DMS53 treated with DMSO at 0.1 percent for 48 hours (cell line): Measurements from ENCODE around the gene DLG5.

ENCODE experiments used
- DNase-seq: peaks from one replicate; lab custom pipeline; 2025; ENCODE audit not compliant: unreplicated experiment; lab: John Stamatoyannopoulos, UW

The DLG5 gene

DNA sequence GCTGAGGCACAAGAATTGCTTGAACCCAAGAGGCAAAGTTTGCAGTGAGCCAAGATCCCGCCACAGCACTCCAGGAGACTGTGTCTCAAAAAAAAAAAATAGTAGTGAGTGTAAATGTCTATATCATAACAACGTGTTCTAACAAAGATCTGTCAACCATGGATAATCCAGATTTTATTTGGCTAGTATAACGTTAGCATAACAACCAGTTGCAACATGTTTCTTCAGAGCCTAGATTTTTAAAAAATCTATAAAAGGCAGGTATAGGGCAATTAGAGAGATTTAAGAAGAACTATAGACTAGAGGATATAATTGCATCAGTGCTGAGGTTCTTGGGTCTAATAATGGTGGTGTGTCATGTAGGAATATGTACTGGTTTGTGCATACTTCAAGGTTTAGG, 30.5 kb downstream of the DLG5 start:
- DNase-seq = no peak

DNA sequence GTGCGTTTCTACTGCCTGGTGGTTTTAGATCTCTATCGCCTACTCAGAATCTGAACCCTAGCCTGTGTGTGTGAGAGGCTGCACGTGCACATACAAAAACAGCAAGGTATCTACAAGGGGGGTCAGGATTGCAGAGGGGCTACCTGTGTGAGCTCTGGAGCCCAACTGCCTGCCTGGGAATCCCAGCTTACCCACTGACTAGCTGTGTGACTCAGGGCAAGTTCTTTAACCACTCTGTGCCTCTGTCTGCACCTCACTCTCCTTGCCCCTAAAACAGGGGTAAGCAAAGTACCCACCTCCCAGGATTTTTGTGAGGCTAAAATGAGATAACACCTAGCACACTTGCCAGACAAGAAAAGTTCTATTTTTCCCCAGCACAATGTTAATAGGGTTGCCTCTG, 32.5 kb downstream of the DLG5 start:
- DNase-seq = no peak

DNA sequence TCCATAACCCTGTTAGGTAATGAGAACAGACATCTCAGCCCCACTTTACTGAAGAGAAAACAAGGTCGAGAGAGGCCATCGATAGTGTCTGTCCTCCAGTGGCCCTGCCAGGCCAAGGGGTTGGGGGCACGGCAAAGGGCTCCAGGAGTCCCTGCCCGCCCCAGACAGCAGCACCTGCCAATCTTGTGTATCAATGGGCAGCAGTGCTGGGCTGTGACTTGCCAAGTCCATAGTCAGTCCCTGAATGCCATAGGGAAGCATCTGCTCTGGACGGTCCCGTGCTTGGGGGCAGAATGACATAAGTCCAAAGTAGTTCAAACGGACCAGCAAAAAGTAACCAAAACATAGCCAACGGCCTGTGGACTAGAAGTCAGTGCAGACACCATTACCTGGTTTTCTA, 33.2 kb downstream of the DLG5 start:
- no peak for DNase-seq

DNA sequence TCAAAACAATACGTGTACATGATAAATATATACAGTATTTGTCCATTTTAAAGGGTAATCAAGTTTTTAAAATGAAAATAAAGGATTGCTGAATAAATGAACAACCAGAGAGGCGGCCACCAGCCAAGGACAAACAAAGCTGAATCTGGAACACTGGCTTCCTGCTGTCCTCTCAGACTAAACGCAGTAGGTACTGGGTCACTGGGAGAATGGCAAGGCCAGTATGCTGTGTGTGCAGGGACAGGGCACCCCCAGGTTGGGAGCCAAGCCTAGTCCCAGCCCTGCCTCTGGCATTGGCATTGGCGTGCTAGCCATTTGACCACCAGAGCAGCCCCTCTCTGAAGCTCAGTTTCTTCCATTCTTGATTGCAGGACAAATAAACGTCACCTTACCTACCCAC, 33.8 kb downstream of the DLG5 start:
- no peak for DNase-seq

DNA sequence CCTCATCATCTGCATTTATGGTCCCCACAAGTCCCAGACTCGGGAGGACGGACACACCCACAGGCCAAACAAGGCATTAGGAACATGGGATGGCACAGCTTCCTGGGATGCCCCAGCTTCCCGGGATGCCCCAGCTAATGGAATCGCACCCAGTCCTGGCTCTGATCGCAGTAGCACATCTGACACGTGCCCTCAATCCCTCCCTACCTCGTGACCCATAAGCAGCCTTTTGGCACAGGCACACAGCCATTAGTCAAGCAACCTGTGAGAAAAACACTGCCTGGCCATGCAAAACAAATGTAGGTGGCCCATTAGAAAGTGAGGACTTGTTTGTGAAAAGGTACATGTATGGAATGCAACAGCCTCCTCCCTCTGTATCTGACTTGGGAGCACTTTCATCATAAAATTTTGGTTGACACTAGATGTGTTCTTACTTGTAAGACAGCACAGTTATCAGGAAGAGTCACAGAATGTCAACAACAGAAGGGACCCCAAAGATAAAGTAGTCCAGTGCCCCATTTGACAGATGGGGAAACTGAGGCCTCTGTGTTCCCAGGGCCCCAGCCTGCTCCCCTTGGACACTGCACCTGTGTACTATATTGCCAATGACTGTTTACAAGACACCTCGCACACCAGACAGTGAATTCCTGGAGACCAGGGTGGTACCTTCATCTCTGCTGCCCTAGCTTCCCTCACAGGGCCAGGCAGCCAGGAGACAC, 34.4 kb downstream of the DLG5 start:
- DNase-seq = no peak

DNA sequence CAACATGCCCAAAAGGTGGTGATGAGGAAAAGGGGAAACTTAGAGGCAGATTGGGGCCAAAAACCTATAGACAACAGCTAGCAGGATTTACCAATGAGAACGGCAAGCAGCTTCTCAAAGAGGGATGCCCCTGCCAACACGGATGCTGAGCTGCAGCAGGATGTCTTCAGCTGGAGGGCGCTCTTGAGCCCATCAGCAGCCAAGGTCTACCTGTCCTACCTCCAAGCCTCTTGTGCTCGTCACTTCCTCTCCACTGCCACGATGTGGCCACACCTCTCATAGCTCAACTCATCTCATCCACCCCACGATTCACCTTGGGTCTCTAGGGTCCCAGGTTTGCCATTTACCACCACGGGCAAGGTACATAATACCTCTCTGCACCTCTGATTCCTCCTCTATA, 36.5 kb downstream of the DLG5 start:
- DNase-seq = no peak

DNA sequence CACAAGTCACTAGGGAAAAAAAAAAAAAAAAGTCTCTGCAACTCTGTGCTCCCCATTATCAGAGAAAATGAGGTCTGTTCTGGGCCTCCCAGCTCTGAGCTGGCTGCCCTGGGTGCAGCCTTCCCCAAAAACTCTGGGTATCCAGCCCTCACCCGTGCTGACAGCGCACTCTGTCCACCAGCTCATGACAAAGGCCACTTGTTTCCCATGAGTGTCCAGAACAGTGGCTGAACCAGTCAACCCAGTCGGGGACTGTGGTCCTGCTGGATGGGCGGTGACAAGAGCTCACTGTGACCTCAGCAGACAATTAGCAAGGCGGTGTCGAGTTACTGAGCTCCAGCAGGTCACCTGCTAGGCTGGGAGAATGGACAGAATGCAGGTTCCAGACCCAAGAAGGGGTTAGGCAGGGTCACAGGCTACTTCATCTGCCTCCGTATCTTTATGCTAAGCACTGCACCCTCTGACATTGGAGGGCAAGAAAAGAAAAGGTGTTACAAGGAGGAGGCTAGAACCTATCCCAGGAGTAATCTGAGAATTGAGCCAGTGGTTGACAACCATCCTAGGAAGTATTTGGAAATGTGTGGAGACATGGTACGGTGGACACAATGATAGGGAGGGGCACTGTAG, 37.2 kb downstream of the DLG5 start:
- DNase-seq = peak; percentile 96

DNA sequence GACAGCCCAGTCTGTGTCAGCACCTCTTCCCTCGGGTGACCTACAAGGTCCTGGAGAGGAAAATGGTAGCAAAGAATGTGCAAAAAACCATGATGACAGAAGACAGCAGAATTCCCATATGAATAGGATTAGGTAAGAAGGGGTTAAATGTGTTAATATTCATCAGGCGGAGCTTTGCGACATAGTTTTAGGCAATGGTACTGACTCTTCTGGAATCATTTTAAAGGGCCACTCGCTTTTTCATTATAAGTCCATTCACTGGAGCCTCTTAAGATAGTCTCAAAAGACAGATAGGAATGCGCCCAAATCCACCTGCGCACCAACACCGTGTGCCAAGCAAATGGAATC, 38.2 kb downstream of the DLG5 start:
- no peak for DNase-seq

DNA sequence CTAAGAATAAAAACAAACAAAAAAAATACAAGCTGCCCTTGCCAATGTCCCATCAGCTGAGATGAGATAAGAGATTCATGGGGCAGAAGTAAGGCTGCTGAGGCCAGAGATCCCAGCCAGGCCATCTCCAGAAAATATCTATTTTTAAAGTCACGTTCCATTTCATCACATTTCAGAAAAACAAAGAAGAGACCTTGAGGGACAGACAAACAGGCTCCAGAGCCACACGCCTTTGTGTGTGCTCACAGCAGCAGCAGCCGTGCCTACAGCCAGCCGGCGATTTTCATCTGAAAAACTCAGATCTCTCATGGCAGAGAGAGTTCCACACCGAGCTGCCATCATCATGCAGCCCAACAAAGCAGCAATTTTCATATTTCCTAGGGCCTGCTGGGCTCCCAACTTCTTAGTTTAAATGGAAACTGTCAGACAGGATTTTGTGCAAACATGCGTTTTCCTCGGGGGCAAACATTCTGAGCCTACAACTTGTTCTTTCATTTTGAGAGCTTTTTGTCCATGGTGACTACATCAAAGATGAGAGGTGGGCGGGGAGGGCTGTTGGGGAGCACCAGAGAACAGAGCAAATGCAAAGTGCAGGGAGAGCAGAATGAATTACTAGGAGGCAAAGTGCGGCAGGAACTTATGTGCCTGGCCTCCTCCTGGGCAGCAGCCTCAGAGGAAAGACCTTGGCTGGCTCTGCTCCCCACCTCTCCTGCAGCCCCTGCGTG, 38.8 kb downstream of the DLG5 start:
- DNase-seq = no peak

DNA sequence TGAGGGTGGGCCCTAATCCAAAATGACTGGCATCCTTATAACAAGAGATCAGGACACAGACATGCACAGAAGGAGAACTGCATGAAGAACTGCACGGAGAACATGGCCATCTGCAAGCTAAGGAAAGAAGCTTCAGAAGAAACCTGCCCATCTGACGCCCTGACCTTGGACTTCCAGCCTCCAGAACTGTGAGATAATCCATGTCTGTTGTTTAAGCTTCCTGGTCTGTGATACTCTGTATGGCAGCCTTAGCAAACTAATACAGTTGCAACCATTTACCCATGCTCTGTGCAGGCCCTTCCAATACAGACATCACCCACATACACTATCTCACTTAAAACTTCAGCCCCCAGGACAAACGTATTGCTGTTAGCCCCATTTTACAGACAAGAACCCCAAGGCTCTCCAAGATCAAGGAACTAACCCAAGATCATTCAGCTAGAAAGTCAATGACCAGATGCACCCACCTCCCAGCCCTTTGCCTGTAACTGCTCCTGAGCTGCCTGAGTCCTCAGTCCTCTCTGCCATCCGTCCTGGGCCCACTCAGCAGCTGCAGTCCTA, 39.7 kb downstream of the DLG5 start:
- no peak for DNase-seq

DNA sequence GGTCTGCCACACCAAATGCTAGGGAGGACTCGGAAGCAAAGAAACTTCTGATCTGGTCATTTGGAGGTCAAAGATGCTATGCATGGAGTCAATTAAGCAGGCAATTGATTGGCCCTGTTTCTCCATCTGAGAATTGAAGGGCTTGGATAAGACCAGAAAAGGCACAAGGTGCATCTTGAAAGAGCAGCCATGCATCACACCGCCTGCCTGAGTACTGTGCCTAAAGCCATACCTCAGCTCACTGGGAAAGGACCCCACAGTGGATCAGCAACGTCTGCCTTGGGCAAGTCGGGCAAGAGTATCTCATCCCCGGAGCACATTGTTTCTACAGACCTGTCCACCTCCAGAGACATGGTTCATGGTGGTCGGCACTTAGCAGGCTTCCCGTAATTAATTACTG, 42.4 kb downstream of the DLG5 start:
- no peak for DNase-seq

DNA sequence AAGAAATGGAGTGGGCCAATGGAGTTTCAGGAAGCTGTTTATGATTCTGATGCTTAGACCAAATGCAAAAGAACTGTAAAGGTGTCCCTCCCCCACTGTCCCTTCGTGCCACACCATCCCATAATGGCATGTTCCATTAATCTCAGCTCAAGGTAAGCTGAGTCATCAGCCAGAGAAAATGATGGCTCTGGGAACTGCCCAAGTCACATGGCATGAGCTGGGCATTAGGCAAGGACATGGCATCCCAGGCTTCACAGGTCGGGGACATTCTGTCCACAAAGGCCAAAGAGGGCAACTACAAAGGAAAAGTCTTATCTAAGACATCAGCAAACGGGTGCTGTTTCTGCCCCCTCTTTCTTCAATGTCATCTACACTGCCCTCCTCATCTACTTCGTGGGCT, 44.9 kb downstream of the DLG5 start:
- DNase-seq = no peak

DNA sequence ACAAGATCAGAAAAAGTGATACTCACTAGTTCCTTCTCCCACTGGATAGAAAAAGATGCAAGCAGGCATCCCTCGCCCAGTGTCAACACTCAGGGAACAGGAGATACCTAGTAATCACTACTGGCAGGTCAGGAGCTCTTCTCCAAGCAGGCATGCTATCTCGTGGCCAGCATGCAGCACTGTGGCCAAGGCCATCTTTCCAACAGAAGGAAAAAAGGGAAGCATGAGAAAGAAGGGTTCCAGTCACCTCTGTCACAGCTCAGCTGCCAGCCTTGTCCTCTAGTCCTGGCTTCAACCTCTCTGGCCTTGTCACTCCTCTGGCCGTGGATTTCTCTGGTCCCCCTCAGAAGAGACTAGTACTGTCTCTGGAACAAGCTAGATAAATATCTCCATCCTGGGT, 45.3 kb downstream of the DLG5 start:
- DNase-seq = no peak

DNA sequence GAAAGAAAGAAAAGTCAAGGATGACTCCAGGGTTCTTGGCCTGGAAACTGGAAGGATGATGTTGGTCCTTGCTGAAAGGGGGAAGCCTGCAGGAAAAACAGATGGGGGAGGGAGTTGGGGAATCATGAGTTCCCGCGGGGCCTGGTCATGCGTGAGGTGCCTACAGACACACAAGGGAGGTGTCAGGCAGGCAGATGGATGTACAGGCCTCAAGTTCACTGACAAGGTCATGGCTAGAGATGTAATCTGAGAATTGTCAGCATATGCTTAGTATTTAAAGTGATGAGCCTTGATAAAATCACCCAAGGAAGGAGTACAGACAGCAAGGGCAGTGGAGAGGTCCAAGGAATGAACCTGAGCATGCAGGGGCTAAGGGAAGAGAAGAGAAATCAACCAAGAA, 46.8 kb downstream of the DLG5 start:
- DNase-seq = no peak

DNA sequence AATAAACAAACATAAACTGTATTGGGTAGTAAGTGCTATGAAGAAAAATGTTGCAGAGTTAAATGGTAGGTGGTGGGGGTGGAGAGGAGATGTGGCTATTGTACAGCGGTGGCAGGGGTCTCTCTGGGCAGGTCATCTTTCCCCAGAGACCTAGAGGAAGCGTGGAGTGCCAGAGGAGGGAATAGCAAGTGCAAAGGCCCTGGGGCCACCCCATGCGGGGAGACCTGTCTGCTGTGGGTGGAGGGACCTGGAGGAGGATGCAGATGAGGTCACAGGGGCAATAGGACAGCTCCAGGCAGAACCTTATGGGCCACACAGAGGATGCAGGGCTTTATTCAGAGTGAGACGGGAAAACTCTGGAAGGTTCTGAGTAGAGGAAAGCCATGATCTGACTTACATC, 47.5 kb downstream of the DLG5 start:
- DNase-seq = no peak

DNA sequence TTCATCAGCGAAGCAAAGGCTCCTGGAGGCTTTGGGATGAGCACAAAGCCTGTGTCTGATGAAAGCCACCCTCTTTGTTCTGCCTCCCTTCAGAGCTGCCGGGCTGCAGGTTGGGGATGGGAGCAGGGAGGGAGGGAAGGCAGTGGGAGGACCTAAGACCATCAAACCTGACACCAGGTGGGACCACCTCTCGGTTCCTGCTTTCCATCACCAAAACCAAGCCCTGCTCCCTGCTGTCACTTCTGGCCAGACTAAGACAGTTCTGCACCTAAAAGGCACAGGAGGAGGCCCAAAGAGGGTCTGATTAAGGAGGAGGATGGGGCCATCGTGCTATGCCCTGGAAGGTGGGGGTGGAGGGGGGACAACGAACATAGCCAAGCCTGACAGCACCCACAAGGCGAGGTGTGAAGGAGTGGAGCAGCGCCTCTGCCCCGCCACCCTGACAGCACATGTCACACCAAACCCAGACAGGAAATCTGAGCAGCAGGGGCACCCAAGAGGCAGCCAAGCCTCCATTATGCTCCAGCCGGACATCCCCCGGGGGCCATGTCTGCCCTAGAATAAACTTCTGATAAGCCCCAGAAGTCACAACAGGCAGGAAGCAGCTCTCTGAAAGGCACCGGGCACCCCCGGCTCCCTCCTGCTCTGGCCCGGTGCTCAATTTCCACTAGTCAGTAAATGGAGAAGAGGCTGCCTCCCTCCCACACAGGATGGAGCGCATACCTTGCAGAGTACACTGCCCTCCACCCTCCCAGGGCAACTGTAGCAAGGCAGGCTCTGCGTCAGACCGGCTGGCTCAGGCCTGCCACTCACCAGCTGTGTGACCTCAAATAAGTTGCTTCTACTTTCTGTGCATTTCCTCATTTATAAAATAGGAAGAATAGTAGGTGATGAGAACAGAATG, 48.9 kb downstream of the DLG5 start:
- no peak for DNase-seq

DNA sequence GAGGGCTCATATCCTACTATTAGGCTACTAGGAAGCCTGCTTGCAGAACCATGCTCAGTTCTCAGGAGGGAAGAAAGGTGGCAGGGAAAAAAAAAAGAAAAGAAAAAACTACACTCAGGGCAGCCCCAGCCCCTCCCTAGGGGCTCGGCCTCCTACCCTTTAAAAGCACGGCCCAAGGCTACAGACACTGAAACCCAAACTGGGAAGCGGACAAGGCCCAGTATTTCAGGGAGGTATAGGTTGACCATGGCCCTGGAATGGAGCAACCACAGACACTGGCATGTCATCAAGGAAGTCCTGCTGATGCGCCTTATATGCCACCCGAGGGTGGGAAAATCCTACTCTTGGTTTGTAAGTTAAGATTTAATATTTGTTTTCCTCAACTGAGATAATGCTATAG, 50.8 kb downstream of the DLG5 start:
- DNase-seq = no peak

DNA sequence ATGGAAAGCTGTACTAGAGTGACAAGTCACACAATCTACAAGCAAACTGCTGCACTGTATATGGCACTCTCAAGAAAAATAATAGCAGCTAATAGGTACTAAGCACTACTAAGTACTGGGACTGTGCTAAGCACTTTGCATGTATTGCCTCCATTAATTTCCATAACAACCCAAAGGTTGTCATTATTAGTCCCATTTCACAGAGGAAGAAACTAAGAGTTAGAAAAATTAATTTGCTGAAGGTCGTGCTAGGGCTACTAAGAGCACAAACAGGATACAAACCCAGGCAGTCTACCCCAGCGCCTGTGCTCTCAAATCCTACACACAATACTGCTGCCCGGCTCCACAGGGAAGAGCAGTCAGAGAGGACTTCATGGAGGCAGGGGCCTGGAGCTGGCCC, 51.7 kb downstream of the DLG5 start:
- no peak for DNase-seq

DNA sequence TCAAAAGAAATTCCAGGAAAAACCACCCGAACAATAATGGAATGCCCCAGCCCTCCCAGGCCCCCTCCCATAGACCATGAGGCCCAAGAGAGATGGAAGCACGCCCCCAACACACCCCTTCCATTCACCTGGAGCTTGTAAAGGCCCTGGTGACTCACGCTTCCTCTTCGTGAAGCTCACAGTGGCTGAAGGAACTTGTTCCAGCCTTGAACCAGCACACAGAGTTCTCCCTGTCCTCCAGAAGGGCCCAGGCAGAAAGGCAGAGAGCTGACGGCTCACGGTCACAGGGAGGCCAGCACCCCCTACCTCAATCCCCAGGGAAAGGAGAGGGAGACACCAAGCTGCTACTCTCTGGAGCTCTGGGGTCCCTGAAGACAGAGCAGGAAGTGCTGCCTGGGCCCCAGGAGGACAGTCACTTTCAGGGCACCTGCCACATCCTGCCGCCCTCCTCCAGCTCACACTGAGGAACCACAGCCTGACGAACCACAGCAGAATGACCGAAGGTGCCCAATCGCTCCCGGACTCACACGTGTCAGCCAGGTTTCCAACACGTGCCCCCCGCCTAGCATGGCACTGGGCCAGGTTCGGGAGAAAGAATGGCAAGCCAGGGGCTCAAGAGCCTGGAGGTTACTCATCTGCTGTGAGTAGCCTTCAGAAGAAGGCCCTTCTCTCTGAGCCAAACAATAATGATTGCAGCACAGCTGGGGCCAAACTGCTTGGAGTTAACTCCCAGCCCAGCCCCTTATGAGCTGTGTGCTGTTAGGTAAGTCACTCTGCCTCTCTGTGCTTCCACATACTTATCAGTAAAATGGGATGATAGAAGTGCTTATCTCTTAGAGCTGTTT, 52.8 kb downstream of the DLG5 start:
- no peak for DNase-seq

DNA sequence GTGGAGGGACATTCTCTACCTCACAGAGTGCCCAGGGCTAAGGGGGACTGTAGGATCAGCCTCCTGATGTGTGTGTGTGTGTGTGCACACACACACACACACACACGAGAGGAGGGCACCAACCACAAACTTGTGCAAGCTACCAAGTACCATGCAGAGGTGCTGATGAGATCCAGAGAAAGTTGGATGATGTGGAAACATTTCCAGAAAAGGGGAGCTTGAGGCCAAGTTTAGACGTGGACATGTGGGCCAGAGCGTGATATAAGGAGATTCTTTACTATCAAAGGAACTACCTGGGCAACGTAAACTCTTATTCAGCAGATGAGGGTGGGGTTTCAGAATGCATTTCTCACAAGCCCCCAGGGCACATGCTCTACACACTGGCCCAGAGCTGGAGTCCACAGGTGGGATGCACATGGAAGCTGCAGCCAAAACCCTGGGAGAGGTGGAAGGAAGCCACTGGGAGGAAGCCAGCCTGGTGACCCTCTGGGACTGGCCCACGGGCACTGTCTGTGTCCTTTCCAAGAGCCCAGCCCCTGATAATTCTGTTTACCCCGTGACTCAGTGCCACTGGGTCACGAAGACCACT, 53.5 kb downstream of the DLG5 start:
- no peak for DNase-seq
